Heart left ventricle (tissue), 13 donors: Measurements from ENCODE around the gene GRB2.

Source experiments
- CTCF ChIP-seq, 12 donors: fragments of 200-600 bp; sonication (generic) in 4 of 12; IDR thresholded peaks; one replicate each; pipeline versions ENCODE4 v1.5.0 to v1.8.0; 2018 to 2022; ENCODE audit warnings: antibody characterized with exemption in 12 of 12, mild to moderate bottlenecking in 5 of 12
- POLR2A ChIP-seq, 2 donors: fragments of 450-650 bp; IDR thresholded peaks; one replicate each; pipeline ENCODE4 v1.6.1; 2017; ENCODE audit warnings: antibody characterized with exemption in 2 of 2, mild to moderate bottlenecking in 2 of 2, moderate library complexity in 2 of 2
- donor health status: ischemic (EF 13 %, LVEDD 7.1; RV severe dilation, severe dysfunction).
- donor health status: DM: no; HTN: yes; CAD: no.
- donor health status: DM: no; HTN: no; CAD: no.
- donor health status: ischemic (EF 25% LVEDD 6.9; RV normal size, moderate dysfunction).
- donor health status: ischemic (EF 25% LVEDD 5.7; RV mildly dilated, moderate dysfunction).
- donor health status: ischemic (EF 35%, LVEDD 5.7; RV mildly dilated, moderate dysfunction).
- donor health status: nonischemic (EF 11% LVEDD 7.7; RV severe dilation, severe dysfunction).
- donor health status: DM: yes; HTN: yes; CAD: no.
- donor health status: PGD.
- donor health status: ischemic (EF 29% LVEDD 5.4; RV normal size, mild dysfunction).
- donor health status: nonischemic (EF 23%, LVEDD 6.1; RV moderate dilation, normal function).

GRCh38 chr17:75403131-75403530, 2.3 kb downstream of the GRB2 start:
- TF ChIP-seq CTCF (IDR thresholded peaks at IDR 0.05) (no peak), POLR2A (IDR thresholded peaks at IDR 0.05) (no peak)
